DOHH2 (cell line): ENCODE measurements around the gene LRRC56.

Source experiments
- H3F3A ChIP-seq: fragments of 200-600 bp; sonication (generic), shearing (Covaris generic); 2 replicates; pipeline ENCODE4 v1.6.0; 2016; ENCODE audit warnings: antibody characterized with exemption, mild to moderate bottlenecking; ENCODE audit not compliant: control insufficient read depth, insufficient read depth
- H3K27ac ChIP-seq: fragments of 200-600 bp; sonication (generic); 2 replicates; pipeline ENCODE4 v1.5.1; 2014; ENCODE audit warnings: low read depth, mild to moderate bottlenecking, low read length, moderate library complexity
- H3K27me3 ChIP-seq: fragments of 200-600 bp; sonication (generic); 2 replicates; pipeline ENCODE4 v1.6.1; 2014; ENCODE audit warnings: mild to moderate bottlenecking, low read length, mixed read lengths; ENCODE audit not compliant: control insufficient read depth
- H3K36me3 ChIP-seq: fragments of 200-600 bp; sonication (generic); 2 replicates; pipeline ENCODE4 v1.6.1; 2014; ENCODE audit warnings: mild to moderate bottlenecking, low read length, moderate library complexity, mixed read lengths; ENCODE audit not compliant: control insufficient read depth
- H3K4me1 ChIP-seq: fragments of 200-600 bp; sonication (generic); 2 replicates; pipeline ENCODE4 v1.6.1; 2014; ENCODE audit warnings: mild to moderate bottlenecking, low read length, mixed read lengths; ENCODE audit not compliant: control insufficient read depth
- H3K4me2 ChIP-seq: fragments of 200-600 bp; sonication (generic); 2 replicates; pipeline ENCODE4 v1.6.0; 2014; ENCODE audit warnings: mild to moderate bottlenecking, low read length, moderate library complexity
- H3K4me3 ChIP-seq: fragments of 200-600 bp; sonication (generic); 2 replicates; pipeline ENCODE4 v1.5.1; 2014; ENCODE audit warnings: mild to moderate bottlenecking, low read length, mixed read lengths
- H3K79me2 ChIP-seq: fragments of 200-600 bp; sonication (generic); 2 replicates; pipeline ENCODE4 v1.6.1; 2014; ENCODE audit warnings: mild to moderate bottlenecking, low read length, mixed read lengths; ENCODE audit not compliant: control insufficient read depth
- H3K9me2 ChIP-seq: fragments of 200-600 bp; sonication (generic); replicated peaks from 2 replicates; pipeline ENCODE4 v1.6.1; 2014; ENCODE audit warnings: mild to moderate bottlenecking, low read length, mixed read lengths; ENCODE audit not compliant: control insufficient read depth
- H3K9me3 ChIP-seq: fragments of 200-600 bp; sonication (generic); 2 replicates; pipeline ENCODE4 v1.6.1; 2014; ENCODE audit warnings: antibody characterized with exemption, low read length, mixed read lengths; ENCODE audit not compliant: control insufficient read depth, insufficient read depth
- H4K20me1 ChIP-seq: fragments of 200-600 bp; sonication (generic); 2 replicates; pipeline ENCODE4 v1.6.0; 2014; ENCODE audit warnings: low read depth, mild to moderate bottlenecking, antibody characterized with exemption, low read length, moderate library complexity; ENCODE audit not compliant: control insufficient read depth, insufficient read depth
- CTCF ChIP-seq: fragments of 200-600 bp; sonication (generic); IDR thresholded peaks from one replicate; pipeline ENCODE4 v1.5.1; 2014; ENCODE audit warnings: antibody characterized with exemption, mild to moderate bottlenecking, low read depth, low read length; ENCODE audit not compliant: poor library complexity, severe bottlenecking
- EZH2phosphoT487 ChIP-seq: fragments of 200-600 bp; sonication (generic); IDR thresholded peaks from 2 replicates; pipeline ENCODE4 v1.6.1; 2017; ENCODE audit warnings: borderline replicate concordance, mild to moderate bottlenecking, antibody characterized with exemption, low read length, moderate library complexity, mixed read lengths

The LRRC56 gene

GRCh38 chr11:496834-497564 lies 40.3 kb upstream of the LRRC56 start:
- no peak for TF ChIP-seq CTCF
- Histone ChIP-seq H3K9me2 (no peaks in the 10 kb centered on the region), H3K79me2 (no peaks in the 10 kb centered on the region), H3K27me3 (no peaks in the 10 kb centered on the region), H3K27ac (no peak overlapping the region), H3K4me1 (peaks cover 7% of the 10 kb centered on the region), H3K36me3 (peaks cover 53% of the 10 kb centered on the region), H3F3A (no peaks in the 10 kb centered on the region), H4K20me1 (no peaks in the 10 kb centered on the region), H3K9me3 (no peaks in the 10 kb centered on the region), H3K4me2 (no peak overlapping the region), H3K4me3 (no peak overlapping the region)

GRCh38 chr11:497565-498296 lies 39.6 kb upstream of the LRRC56 start:
- H3K4me3 ChIP-seq, result no peak overlapping the region
- H3K79me2 ChIP-seq, result peaks cover 5% of the 10 kb centered on the region; the same call in 1 of the 2 replicates
- no peak overlapping the region for H3K4me2 ChIP-seq
- no peaks in the 10 kb centered on the region for H3K27me3 ChIP-seq
- no peak overlapping the region for H3K27ac ChIP-seq
- no peaks in the 10 kb centered on the region for H3K9me3 ChIP-seq
- peaks cover 53% of the 10 kb centered on the region for H3K36me3 ChIP-seq
- no peaks in the 10 kb centered on the region for H3K9me2 ChIP-seq
- no peaks in the 10 kb centered on the region for H4K20me1 ChIP-seq
- H3K4me1 ChIP-seq, result peaks cover 4% of the 10 kb centered on the region
- no peaks in the 10 kb centered on the region for H3F3A ChIP-seq
- TF ChIP-seq CTCF, result no peak
- TF ChIP-seq EZH2phosphoT487, result no peak

- TF ChIP-seq EZH2phosphoT487, result no peak
- no peak for TF ChIP-seq CTCF
- no peak overlapping the region for H3K4me2 ChIP-seq
- H3K79me2 ChIP-seq, result peaks cover 11% of the 10 kb centered on the region
- peaks cover 52% of the 10 kb centered on the region for H3K36me3 ChIP-seq
- no peaks in the 10 kb centered on the region for H3K27me3 ChIP-seq
- H3K9me2 ChIP-seq, result no peaks in the 10 kb centered on the region
- H3F3A ChIP-seq, result no peaks in the 10 kb centered on the region
- no peaks in the 10 kb centered on the region for H4K20me1 ChIP-seq
- H3K4me3 ChIP-seq, result no peak overlapping the region
- H3K9me3 ChIP-seq, result no peaks in the 10 kb centered on the region
- H3K27ac ChIP-seq, result no peak overlapping the region
- no peaks in the 10 kb centered on the region for H3K4me1 ChIP-seq
These were observed 38.8 kb upstream of the LRRC56 start for GRCh38 chr11:498297-499181.
